HG03469 (cell line): ENCODE results near the gene LHX6.

Experiments used
- ATAC-seq: cut with Tn5 transposase; IDR thresholded peaks from one replicate; pipeline ENCODE4 v1.9.1; 2021; ENCODE audit warnings: mild to moderate bottlenecking, moderate library complexity, moderate number of reproducible peaks; ENCODE audit not compliant: unreplicated experiment

The LHX6 gene

DNA sequence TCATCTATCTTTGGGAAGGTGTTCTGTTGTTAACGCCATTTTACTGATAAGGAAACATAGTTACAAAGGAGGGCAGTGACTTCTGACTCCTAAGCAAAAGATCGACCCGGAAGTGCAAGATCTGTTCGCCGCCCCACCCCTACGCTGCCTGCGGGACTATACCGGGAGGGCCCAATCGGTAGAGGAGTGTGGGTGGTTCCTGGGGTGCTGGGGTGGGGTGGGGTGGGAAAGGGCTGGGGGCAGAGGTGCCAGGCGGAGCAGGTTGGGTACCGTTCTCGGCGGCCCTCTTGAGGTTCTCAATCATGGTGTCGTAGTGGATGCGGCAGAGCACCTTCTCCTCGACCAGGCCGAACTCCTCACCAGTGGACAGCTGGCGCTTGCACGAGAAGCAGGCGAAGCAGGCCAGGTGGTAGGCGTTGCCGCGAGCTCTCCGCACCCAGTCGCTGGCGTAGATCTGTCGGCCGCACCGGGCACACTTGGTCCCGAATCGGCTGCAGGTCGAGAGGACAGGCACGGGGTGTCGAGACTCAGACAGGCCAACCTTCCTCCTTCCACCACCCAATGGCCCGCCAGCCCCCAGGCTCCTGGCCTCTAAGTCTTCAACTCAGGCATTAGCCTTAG, 11.8 kb downstream of the LHX6 start:
- ATAC-seq = no peak

DNA sequence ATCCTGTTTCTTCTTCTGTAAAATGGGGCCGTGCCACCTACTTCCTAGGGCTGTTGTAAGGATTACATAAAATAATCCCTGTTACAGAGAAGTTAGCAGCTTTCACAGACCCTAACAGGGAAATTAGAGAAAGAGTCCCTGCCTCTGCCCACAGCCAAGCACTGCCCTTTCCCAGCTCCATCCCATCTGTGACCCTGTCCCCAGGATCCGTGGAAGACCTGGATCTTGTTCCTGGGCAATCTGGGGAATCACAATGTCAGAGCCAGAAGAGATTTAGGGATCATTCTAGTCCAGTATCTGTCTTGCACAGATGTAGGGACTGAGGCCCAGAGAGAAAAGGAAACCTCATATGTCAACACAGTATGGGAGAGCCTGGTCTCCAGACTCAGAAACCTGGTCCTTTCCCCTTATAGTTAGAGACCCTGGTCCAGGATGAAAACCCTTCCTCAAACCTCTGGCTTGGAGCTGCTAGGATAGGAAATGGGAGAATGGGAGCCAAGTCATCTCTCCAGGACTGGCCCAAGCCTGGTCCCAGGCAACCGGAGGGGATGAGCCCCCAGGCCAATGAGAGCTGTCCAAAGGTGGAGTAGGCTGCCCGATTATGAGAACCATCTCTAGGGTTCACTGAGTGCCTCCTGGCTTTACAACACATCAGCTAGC, 12.5 kb downstream of the LHX6 start:
- ATAC-seq = no peak

DNA sequence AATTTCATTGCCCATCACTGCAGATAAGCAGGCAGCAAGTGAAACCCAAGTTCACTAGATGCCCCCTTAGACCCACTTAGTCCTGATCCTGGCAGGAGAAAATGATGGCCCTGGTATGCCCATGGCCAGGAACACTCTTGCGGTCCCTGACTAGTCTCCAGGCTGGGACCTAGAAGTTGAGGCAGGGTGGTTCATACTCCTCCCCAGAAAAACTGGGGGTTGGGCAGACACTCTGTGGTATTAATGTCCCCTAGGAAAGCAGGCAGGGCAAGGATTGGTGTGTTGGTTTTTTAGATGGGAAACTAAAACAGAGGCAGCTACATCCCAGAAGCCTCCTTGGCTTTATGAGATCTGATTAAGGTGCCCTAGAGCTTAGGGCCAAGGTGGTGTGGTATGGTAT, 13.1 kb downstream of the LHX6 start:
- no peak for ATAC-seq

DNA sequence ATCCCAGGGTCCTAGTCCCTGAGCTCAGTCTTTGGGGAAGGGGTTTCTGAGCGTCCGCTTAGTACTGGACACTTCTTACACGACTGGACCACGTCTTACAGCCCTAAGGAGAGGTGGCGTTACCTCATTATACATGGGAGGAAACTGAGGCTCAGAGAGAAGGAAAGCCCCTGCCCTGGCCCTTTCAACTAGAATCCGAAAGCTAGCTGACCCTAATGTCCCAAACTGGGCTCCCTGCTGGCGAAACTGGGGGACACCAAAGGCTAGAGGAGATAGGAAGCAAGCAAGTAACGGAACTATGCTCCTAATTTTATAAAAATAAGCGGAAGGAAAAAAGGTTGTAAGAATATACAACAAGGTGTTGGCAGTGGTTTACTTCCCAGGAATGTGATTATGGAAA, 14.2 kb downstream of the LHX6 start:
- no peak for ATAC-seq

DNA sequence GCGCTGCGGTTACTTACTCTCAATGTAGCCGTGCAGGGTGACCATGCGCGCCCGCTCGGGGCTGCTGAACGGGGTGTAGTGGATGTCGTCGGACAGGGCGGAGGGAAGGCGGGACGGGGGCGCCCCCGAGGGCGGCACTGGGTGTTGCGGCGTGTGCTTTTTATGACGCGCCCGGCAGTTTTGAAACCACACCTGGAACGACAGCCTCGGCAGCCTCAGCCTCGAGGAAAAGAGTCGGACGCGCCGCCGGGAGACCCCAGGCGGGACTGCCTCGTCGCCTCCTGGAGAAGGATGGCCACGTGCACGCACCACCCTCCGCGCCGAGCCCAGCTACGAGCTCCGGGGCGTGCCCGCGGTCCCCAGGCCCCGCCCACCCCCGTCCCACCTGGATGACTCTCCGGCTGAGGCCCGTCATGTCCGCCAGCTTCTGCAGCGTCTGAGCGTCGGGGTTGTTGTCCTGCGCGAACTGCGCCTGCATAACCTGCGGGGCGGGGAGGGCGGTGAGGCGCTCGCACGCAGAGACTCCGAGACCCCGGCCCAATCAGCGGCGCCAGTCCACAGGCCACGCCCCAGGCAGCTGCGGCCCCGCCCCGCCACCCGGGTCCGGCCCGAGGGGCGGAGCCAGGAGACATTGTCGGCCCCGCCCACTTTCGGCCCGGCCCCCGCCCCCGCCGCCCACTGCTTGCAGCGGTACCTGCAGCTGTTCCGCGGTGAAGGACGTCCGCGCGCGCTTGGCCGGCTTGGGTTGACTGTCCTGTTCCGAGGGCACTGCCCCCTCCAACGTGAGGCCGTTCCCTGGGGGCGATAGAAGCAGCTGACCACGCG, 15.0 kb downstream of the LHX6 start:
- no peak for ATAC-seq

DNA sequence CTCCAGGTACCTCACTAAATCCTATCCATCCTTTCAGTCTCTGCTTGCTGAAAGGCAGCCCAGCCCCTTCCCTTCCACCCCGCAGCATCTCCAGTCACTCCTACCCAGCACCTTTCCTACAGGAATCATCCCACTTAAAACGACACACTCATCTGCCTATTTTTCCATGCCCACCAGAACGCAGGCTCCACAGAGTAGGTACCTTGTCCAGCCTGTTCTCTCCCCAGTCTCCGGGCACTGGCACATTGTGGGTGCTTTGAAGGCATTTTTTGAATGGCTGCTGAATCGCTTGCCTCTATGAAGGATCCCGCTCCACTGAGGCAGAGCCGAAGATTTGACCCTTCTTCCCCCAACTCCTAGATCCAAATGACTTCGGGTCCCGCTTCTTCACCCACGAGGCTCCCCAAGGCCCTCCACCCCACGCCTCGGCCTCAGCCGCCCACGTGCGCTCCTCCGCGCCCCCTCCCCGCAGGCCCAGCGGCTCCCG, 15.6 kb downstream of the LHX6 start:
- ATAC-seq = no peak

DNA sequence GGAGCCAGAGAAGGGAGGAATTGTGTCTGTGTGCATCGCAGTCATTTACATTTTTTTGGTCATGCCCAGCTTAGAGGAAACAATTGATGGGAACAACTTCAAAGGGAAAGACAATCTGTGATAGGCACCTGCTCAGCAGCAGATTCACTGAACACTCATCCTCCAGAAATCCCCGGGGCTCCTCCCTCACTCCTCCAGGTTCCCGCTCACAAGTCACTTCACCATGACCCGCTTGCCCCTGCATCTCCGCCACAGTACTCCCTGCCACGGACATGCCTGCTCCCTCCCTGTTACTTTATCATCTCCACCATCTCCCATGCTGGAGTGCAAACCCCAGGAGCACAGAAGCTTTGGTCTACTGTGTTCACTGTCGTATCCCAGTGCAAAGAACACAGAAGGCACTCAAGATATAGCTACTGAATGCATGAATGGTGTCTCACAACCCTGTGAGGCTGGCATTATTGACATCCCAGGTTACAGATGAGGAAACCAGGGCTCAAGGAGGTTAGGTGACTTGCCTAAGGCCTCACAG, 16.2 kb downstream of the LHX6 start:
- ATAC-seq = no peak

DNA sequence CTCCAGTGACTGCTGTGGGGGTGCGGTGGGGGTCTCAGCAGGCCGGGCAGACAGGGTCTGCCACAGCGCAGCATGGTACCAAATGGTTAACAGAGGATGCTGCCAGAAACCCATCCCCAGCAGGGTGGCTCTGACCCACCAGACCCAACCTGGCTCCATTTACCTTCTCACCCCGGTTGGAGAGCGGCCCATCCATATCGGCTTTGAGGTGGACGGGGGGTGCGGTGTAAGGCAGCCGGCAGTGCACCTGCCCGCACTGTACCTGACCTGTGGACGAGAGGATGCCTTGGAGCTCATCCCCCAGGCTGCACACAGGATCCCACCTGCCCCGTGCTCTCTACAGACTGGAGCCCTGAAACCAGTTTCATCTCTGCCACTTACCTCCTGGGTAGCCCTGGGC, 19.3 kb downstream of the LHX6 start:
- no peak for ATAC-seq

DNA sequence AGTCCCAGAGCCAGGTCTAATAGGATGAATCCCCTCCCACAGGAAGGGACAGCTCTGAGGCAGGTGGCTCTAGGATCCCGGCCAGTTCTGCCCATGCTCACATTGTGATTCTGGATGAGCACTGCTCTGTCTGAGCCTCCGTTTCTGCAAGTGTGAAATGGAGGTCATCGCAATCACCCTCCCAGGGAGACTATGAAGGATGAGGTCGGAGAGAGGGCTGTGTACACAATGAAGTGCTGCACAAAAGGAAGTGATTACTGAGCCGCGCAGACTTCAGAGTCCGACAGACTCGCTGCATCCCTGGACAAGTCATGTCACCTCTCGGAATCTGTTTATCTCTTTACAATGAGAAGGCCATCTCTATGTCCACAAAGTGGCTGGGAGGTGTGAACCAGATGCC, 21.7 kb downstream of the LHX6 start:
- no peak for ATAC-seq

DNA sequence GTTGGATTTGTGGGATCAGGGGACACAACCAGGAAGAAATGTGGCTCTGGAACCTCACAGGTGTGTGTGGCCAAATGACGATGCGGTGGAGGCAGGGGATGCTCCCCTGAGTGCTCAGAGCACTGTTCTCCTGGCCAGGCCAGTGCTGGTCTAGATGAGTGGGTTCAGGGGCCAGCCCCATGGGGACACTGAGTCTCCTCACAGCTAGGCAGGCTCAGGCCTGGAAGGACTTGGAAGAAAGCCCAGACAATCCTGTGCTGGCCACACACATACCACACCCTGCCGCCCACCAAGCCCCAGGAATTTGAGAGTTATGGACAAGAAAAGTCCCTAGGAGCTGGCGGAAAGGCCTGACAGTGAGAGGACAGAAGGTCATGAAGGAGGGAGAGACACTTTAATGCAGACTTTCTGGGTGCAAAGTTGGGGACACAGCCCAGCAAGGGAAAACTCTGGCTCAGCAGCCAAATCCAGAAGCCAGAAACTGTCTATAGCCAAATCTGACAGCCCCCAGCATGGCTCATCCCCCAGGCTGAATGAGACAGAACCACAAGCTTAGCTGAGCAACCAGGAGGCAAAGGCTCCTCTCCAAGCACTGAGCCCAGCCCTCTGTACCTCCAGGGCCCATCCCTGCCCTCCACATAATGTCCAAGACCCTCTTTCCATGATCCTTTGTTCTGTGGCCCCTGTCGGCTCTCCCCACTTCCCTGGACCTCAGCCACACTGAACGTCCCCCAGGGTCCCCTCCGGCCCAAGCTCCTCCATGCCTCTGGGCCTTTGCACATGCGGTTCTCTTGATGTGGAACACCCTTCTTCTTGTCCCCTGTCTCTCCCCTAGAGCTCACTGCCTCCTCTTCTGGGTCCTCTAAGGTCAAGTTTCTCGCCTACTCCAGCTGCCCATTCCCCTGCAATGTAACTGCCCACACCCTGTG, 22.4 kb downstream of the LHX6 start:
- ATAC-seq = no peak

DNA sequence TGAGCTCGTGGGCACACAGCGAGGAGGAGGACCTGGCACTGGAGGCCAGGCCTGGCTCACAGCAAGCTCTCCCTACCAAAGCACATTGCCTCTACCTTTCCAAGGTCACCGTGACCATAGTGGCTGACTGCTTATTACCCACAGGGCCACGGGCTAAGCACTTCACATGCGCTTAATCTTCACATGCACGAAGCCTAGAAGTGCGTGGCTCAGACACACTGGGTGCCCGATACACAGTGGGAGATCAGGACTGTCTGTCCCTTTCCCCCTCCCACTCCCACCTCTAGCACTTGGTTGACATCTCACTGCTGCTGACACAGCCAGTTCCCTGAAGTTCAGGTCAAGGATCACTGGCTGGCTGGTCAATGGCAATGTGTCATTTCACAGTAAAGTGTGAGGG, 23.6 kb downstream of the LHX6 start:
- no peak for ATAC-seq

DNA sequence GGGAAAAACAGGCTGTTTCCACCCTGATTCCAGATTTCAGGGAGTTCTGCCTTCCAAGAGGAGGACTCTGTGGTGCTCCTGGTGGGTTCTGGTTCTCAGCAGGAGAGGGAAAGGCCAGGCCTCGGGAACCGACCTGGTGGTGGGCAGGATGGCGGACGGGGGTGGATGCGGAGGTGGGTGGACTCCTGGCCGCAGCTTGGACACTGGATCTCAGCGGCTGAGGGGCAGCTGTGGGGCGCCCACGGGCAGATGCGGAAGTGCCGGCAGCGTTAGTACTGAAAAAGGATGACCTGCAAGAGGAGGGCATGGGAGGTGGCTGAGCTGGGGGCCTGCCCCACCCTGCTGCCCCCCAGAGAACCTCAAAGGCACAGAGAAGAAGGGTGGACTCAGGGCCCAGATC, 24.3 kb downstream of the LHX6 start:
- no peak for ATAC-seq

DNA sequence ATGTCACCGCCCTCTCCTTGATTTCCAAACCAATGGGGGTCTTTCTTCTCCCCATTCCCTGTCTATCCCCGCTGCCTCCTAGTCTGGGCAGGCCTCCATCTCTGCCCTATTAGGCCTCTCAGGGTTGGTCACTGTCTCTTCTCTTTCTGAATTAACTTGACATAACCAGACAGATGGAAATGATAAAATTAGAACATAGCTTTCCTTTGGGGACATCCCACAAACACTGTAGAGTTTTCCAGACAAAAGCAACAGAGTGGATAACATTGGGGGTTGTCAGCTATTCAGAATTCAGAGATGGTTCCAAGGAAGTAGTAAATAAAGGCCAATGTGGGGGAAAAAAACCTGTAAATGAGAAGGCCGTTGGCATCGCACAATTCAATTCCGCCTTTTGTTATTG, 24.7 kb downstream of the LHX6 start:
- no peak for ATAC-seq

DNA sequence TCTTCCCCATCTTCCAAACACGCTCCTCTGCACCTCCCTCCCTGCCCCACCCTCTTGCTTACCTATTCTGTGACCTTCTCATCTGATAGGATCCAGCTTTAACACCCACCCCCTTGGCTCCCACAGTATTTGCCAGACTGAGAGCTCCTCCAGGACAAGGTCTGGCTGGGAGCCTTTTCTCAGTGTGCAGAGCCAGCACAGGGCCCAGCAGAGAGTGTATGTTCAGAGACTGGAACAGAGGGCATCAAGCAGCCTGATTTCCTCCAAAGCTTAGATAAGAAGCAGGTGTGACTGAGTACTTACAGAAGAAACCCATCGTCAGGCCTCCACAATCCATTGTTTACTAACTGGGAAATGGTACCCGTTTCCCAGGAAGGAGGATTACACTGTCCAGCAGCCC, 26.6 kb downstream of the LHX6 start:
- no peak for ATAC-seq

DNA sequence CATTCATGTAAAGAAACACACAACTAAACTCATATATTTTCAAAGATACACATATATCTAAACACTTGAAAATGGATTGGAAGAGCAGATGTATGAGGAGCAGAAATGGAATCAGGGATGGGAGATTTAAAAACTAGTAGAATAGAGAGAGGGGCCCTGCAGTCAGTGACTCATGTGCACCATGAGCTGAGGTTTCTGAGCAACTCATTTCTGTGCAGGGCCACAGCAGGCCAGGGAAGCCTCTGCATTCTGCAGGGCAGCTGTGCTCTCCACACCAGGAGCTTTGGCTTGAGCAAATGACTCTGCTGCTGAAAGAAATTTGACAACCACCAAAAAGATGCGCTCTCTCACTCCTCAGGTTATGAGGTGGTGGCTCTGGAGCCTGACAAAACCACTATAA, 27.1 kb downstream of the LHX6 start:
- no peak for ATAC-seq

DNA sequence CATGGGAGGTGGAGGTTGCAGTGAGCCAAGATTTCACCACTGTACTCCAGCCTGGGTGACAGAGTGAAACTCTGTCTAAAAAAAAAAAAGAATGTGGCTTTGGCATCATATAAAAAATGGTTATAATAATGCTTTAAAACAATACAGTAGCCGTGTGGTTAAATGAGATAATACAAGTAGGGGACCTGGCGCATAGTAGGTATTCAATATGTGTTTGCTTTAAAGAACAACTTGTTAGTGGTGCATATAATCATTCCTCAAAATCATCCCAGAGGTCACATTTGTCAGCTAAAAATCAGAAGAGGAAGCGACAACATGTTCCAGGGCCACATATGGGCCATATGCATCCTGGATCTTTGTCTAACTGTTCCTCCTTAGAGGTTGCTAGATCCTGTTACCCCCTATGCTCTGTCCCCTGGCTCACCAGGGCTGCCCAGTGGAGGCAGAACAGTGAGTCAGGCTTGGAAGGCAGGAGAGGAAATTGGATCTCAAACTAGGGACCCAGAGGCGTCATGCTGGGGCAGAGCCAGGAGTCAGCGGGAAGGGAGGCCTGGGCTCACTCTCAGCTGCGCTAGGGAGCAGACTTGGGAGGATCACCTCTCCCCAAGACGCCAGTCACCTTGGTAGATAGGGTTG, 27.7 kb downstream of the LHX6 start:
- ATAC-seq = no peak

DNA sequence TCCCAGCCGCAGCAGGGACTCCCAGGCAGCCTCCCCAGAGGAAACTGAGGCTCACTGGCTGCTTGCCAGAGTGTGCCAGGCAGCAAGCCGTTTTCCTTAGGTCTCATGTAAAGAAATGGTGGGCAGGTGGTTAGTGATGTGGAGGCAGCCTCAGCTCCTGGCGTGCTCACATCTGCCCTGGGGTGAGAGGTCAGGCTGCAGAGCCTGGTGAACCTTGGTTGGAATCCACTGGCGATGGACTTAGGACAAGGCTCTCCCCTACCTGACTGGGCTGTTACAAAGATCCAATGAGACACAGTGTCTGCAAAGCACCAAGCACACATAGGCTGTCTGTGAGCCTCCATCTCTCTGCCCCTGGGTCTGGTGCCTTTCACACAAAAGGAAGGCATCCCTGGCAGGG, 30.9 kb downstream of the LHX6 start:
- no peak for ATAC-seq

DNA sequence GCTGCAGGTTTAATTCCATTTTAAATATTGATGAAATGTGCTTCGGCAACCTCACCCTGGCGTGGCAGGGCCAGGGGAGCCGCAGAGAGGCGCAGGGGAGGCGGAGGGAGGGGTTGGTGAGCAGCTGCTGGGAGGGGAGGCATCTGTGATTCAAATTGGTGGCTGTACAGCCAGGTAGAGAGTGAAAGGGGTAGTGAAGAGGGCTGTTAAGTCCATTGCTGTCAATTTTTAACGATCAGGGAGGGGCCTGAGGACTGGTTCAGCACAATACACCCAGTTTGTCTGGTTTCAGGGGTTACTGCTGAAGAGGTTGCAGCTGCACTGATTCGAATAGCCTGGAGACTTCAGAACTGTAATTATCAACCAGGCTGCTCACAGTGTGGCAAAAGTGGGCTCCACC, 31.3 kb downstream of the LHX6 start:
- no peak for ATAC-seq

DNA sequence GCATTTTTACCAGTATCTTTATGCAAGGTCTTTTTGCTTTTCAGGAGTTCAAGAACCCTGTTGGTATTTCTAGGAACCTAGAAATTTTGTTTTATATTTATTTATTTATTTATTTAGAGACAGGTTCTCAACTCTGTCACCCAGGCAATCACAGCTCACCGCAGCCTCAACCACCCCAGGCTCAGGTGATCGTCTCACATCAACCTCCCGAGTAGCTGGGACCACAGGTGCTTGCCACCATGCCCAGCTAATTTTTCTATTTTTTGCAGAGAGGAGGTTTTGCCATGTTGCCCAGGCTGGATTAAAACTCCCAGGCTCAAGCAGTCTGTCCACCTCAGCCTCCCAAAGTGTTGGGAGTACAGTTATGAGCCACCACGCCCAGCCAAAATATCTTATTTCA, 32.9 kb downstream of the LHX6 start:
- no peak for ATAC-seq

DNA sequence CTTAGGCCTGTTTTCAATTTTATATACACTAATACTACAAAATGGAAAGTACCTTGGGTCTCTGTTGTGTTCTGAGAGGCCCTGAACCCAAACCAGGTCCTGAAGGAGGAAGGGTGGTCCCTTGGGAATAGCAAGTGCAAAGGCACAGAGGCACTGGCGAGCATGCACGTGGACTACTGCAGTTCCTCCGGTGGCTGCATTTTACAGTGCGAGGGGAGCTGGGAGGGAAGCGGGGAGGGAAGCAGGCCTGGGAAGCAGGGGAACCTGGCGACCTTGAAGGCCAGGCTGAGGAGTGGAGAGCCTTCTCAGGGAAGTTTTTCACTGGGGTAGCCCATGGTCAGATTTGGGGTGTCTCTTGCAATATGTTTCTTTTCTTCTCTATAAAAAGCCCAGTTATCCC, 35.1 kb downstream of the LHX6 start:
- no peak for ATAC-seq
